ENCODE results near the gene TEDC1.
"Not testable (repeated sequence)": the region's sequence is repeated elsewhere in the genome, so short reads cannot be mapped to it uniquely, and the experiment has no call there.

The TEDC1 gene

GRCh38 chr14:105541218-105541875 is 50.3 kb downstream of the TEDC1 start:
- no peak for TF ChIP-seq CTCF (IDR thresholded peaks at IDR 0.05; ENCODE audit: low read depth, low read length, missing control alignments)
- H3K4me3 ChIP-seq (ENCODE audit: low read depth, low read length): no peak overlapping the region
- DNase-seq (ENCODE audit: low read depth): no peak
- in situ Hi-C loops (cut with HindIII; ENCODE audit: low sequenced_read_pairs): no loop called here

- DNase-seq (ENCODE audit: low read depth); H3K4me3 ChIP-seq (ENCODE audit: low read depth, low read length); in situ Hi-C loops (cut with HindIII; ENCODE audit: low sequenced_read_pairs): not testable (repeated sequence)
Measured at GRCh38 chr14:105545676-105546075, 54.6 kb downstream of the TEDC1 start.

- in situ Hi-C loops (cut with HindIII; ENCODE audit: low sequenced_read_pairs); DNase-seq (ENCODE audit: low read depth); H3K4me3 ChIP-seq (ENCODE audit: low read depth, low read length): not testable (repeated sequence)
Measured at GRCh38 chr14:105546410-105546809, 55.4 kb downstream of the TEDC1 start.

- H3K4me3 ChIP-seq (ENCODE audit: low read depth, low read length); in situ Hi-C loops (cut with HindIII; ENCODE audit: low sequenced_read_pairs); DNase-seq (ENCODE audit: low read depth): not testable (repeated sequence)
Measured at GRCh38 chr14:105547072-105547471, 56.0 kb downstream of the TEDC1 start.

GRCh38 chr14:105547741-105548169 is 56.7 kb downstream of the TEDC1 start:
- no peak for TF ChIP-seq CTCF (IDR thresholded peaks at IDR 0.05; ENCODE audit: low read depth, low read length, missing control alignments)
- no peak for DNase-seq (ENCODE audit: low read depth)
- in situ Hi-C loops (cut with HindIII; ENCODE audit: low sequenced_read_pairs): no loop called here
- H3K4me3 ChIP-seq (ENCODE audit: low read depth, low read length): no peak overlapping the region

Data from astrocyte of the cerebellum (primary cell).